Activated CD4-positive, alpha-beta T cell treated with anti-CD3 and anti-CD28 coated beads, Interleukin-10, Interleukin-2, amounts not matched to agents 100 ng/mL and 50 ng/mL, durations not matched to agents 16 hours and 8 hours (primary cell): ENCODE results near the gene RAD51B.

Source experiments
- DNase-seq: peaks from one replicate; pipeline ENCODE4 v3.0.0-alpha.2; 2020

The RAD51B gene

DNA sequence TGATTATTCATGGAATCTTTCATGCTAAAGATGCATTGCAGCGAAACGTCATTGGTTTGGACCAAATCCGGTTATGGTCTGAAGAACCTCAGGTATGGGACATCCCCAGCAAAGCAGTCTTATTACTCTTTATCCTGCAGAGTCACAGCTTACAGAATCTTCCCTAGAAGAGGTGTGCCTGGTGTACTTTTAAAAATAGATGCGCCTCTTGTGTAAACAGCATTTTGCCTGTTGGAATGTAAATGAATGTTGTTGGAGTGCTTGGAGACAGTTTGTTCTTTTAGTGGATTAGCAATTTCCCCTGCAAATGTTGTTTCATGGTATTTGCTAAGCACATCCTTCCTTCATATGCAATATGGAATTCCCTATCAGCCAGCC is 730.7 kb downstream of the RAD51B start:
- DNase-seq = no peak

DNA sequence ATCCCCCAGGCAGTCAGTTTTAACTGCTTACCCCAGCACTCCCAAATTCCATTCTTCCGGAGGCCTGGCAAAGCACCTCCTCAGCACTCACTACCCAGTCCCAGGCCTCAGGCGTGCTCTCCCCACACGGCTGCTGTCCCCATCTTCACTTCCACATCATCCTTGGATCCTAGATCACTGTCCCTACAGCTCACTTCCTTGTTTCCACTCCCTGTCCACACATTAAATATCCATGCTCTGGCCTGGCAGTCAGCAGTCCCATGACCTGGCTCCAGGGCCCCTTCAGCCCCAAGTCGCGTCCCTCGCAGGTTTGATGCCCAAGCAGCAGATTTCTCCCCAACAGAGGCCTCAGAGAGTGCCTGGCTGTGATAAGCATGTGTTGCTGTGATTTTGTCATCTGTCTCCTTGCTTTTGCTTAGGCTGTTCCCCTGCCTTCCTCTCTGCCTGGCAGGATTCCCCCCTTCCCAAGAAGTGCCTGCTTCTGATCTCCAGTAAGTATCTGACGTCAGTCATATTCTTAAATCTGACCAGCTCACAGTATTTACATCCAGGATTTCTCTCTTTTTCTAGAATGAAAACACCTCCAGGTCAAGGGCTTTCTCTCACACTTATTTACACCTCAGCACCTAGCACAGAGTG is 731.6 kb downstream of the RAD51B start:
- DNase-seq = no peak

DNA sequence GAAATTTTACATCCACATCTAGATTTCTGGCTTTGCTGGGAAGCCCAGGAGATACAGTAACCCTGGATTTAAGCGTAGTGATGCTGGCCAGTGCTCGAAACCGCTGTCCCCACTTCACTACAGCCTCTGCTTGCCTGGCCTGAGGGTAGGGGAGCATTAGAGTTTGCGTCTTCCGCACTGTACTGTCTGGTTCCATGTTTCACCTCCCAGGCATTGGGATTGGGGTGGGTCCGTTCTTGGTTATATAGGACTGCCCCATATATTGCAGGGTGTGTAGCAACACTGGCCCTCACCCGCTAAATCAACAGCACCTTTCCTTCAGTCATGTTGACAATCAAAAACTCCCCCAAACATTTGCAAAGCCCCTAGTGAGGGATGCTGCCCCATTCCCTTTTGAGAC is 732.5 kb downstream of the RAD51B start:
- DNase-seq = no peak

DNA sequence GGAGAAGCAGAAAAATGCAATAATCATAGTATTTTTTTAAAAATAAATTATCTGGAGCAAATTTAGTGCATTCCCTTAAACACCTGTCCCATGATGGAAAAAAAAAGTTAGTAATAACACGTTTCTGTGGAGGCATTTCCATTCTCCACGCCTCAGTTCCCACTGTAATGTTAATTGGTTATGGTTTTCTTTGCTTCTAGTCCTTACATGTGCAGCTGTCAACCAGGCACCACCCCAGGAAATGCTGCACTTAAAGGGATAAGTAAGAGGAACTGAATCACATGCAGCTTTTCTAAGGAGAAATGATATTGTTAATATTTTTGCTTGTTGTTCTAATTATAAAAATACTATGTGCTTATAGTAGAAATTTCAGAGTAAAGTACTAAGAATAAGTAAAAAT is 733.0 kb downstream of the RAD51B start:
- DNase-seq = no peak

DNA sequence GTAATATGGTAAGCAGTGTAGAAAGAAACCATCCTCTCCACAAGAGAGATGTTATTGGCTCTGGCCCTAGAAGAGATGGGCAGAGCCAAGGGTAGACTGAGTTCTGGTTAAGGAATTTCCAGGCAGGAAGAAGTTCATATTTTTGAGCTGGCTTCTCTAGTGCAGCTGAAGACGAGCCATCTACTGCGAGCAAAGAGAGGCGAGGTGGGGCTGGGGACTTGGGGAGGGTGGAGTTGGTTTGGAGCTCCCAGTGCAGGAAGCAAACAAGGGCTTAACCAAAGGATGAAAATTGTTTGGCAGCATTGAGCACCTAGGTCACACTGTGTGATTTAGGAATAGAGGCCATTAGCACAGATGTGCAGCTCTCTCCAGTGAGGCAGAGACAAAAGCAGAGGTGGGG is 733.7 kb downstream of the RAD51B start:
- DNase-seq = no peak

DNA sequence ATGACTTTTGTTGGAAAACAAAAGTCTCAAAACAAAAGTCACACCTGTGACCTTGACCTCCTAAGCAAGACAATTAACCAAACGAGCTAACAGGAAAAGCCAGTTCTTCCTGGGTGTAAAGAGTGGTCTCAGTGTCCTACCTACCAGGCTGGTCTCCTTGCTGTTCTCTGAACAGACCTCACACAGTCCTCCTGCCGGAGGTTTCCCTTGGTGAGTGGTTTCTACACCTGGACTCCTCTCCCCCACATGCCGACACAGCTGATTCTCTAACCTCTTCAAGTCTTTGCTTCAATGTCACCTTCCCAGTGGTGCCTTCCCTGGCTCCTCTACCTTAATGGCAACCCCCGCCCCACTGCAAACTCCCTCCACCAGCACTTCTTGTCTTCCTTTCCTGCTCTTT is 734.7 kb downstream of the RAD51B start:
- no peak for DNase-seq

DNA sequence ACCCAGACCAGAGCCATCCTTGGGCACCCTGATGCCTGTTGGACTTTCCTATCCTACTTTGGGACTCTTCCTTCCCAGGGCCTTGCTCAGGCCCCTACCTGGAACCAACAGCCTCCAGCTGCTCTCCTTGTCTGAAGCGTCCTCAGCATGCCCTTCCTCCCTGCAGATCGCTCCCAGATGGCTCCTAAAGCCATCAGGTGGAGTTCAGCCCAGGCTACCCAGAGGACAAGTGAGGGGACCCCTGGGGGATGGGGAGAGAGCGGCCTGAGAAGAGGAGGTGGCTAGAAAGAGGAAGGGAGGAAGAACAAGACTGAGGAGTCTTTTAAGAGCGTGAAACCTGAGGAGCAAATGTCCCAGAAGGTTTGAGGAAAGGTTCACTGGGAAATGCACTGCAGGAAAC is 736.7 kb downstream of the RAD51B start:
- no peak for DNase-seq

DNA sequence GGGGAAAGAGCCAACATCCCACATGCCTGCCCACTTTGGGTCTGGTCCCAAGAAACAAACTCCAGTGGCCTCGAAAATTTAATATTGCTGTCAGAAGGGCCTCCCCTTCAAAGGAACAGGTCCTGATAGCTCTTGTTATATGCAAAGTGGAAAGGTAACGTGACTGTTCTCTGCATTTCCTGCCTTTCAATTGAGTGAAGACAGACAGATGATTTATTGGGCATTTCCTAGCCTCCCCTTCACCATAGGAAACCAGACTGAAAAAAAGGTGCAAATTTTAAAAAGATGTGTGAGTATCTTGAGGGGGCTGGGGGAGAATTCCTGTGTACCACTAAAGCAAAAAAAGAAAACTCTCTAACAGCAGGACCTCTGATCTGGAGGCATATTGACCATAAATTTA is 738.1 kb downstream of the RAD51B start:
- DNase-seq = no peak

DNA sequence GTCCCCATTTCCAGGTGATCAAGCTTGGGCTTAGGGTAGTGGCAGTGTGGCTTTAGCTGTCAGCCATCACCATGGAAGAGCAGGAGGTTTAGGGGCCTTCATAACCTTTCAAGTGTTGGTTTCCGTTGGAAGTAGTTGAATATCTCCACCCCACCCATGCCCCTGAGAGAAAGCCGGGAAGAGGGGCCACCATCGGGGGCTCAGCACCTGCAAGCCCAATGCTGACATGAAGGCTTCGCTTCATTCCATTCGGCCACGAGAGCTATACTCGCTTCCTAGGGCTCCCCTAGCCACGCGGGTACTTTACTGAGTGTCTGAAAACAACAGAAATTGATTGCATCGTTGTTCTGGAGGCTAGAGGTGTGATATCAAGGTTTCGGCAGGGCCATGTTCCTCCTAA is 738.5 kb downstream of the RAD51B start:
- no peak for DNase-seq

DNA sequence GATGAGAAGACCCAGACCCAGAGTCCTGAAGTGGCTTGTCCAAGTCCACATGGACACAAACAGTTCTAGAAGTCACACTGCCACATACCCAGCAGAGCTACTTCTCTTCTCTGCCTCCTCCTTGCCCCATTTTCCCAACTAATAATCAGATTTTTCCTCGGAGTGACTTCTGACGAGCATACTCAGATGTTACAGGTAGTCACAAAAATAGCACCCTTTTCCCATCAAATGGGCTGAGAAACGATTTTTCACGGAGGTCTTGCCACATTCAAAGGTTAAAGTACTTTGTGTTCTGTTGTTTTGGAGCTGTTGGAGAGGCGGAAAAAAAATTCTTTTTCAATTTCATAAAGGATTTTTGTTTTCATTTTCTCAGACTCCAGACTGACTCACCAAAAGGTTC is 740.4 kb downstream of the RAD51B start:
- no peak for DNase-seq

DNA sequence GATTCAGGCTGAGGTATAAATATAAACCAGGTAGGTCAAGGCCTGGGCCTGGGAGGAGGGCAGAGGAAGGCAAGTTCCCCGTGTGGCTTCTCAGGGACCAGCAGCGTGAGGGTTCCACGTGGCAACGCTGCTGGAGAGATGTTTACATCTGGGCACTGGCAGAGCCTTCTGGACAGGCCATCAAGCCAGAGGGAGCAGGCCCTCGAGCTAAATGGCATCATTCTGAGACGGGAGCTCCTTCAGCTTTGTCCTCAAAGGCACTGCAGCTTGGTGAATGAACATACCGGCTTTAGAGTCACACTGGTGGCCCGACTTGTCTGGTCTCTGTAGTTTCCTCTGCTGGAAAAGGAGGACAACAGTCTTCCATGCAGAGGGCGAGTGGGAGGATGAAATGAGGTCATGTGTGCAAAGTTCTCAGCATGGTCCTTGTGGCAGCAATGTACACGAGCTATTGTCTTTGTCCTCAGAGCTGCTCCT is 742.0 kb downstream of the RAD51B start:
- no peak for DNase-seq

DNA sequence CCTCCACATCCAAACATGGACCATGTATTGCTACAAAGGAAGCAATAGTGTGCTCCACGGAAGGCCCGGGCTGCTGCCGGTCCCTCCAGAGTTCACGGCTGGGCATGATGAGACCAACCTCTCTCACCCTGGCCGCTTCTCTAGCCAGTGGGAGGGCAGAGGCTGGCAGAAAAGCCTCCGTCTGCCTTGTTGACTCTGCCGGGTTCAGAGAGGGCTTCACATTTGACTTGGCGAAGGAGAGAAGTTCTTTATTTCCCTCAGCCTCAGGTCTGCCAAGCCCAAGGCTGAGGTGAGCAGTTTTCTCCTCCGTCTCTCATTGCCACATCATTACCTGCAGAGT is 743.3 kb downstream of the RAD51B start:
- DNase-seq = no peak

DNA sequence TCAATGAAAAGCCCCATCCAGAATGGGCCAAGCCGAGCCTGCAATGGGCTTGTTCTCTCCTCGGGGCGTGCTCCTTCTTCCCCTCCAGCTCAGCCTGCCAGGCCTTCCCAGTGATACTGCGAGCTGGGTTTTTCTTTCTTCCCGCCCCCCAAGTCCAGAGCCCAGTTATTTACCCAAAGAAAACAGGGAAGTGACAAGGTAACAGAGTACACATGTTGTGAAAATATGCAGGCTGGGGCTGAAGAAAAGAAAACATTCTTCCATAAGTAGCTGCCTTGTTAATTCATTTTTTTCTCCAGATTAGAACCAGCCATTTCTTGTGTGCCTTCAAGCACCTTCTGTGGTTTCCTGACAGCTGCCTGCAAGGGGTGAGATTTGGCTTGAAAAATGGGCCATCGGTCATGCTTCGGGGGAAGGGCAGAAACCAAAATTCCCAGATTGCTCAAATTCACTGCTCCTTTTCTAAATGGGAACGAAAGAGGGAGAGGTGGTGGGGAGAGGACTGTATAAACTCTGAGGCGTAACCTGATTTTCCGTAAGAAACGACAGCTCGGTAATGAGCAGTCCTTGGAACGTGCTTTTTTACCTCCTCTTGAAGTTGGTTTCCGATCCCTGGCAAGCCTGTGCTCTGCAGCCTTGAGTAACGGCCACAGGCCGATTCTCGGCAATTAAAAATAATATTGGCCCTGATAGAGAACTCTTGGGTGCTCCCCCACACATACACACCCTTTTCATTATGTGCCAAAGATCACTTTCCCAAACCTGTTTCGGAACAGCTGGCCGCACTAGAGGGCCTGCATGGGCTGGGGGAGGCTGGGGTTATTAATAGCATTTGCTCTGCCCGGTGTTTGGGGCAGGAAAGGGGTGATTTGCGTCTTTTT is 743.9 kb downstream of the RAD51B start:
- DNase-seq = no peak

DNA sequence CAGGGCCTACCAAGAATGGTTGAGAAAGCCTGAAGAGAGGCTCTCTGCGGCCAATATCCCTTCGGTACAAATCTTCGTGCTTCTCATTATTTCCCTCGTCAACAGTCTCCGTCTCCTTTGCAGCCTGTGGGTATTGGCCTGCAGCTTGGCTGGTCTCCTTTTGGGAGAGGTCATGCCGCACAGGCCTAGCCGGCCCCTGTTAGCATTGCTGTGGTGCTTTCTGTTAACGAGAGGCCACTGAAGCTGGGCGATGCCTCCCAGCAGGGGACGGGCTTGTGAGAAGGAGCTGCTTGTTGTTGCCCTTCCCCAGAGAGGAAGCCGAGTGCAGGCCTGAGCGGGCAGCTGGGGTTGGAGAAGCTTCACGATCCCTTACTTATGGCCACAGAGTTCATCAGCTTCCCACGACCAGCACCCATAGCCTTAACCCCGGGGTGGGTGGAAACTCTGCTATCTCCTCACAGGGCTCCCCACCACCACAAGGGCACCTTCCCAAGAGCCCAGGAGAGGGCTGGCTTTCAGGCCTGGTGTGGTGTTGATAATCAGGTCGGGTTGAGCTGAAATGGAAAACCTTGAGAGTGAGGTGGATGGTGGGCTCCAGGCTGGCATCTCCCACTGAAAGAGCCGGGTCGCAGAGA is 744.7 kb downstream of the RAD51B start:
- no peak for DNase-seq

DNA sequence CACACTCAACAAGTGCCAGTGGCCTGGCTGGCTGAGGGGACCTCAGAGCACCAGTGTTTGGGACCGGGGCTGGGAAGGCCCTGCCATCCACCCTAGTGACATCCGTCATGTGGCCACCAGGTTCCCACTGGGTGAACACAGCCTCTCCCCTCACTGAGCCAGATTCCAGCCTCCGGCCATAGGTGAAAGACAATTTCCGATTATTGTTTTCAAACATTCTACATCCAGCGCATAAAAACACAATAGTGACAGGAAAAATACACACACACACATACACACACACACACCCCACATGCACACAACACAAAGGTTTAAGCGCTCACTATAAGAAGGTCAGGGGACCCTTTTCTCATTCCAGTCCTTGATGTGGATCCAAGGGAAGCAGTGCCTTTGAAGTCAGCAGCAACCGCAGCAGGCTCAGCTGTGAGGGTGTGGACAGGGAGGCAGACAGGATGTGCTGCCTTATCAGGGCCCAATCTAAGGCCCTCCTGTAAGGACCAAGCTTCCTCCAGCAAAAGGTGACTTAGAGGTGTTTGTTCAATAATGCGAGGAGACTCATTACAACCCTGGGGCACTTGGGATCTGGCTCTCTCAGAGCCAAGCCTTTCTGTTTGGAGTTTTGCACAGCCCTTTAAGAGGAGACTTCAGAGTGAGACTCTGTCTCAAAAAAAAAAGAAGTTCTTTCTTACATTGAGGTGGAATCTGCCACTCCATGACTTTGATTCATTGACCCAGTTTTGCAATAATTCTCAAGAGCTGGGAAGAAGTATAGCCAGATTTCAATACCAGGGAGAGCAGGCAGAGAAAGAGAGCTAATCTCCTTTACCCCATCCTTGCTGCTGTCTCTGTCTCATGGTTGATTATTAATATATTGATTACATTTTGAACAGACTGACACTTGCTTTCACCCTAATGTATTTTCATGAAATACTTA is 745.5 kb downstream of the RAD51B start:
- DNase-seq = peak; percentile 8

DNA sequence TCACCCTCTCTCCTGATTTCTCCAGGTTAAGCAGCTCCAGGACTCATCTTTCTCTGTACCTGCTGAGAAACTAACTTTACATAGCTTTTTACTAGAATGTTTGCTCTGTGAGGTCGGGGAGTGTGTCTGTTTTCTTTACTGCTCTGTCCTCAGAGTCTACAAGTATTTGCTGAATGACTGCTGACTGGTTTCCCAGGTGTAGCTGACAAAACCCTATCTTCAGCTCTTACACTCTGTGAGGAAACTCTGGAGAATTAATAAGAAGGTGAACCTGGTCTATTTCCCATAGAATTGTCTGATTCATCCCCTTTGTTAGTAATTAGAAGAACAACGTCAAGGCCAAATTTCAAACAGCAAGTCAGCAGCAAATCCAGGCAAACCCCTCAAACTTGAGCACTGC is 746.5 kb downstream of the RAD51B start:
- DNase-seq = no peak

DNA sequence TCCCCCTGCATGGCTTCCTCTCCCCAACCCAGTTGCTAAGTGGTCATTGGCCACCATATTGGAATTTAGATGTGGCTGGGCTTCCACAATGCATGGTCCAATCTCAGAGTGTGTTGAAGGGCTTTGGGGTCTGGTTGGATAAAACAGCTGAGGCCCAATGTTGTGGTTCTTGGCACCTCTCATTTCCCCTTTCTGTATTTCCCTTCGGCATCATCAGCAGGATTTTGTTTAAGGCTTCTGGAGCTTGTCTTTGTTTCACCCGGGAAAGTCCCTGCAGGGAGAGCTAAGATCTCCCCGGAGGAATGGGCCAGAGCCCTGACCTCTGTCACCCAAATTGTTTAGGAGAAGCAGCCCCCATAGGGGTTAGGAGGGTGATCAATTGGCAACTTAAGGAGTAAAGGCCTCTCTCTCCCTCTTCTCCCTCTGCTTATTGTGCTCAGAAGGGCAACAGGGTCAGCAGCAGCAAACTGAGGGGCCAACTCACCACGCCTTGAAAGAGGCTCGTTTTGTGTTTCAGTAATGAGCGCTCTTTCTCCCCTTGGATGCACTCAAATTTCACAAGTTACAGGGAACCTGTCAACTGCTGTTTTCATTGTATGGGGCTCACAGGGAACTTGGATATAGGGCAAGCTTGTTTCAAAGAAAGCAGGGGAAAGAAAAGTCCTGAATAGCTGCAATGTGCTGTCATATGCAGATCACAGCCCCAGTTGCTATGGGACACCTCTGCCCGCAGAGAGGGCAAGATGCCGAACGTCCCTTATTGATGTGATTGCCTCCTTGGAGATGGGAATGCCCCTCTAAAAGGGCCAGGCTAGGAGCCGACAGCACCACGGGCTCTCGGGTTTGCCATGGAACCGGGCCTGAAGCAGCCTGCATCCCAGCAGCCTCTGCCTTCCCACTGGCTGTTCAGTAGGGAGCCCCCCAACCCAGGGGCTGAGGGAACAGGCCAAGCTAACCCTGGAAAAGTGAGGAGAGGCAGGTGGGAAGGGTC is 749.6 kb downstream of the RAD51B start:
- no peak for DNase-seq

DNA sequence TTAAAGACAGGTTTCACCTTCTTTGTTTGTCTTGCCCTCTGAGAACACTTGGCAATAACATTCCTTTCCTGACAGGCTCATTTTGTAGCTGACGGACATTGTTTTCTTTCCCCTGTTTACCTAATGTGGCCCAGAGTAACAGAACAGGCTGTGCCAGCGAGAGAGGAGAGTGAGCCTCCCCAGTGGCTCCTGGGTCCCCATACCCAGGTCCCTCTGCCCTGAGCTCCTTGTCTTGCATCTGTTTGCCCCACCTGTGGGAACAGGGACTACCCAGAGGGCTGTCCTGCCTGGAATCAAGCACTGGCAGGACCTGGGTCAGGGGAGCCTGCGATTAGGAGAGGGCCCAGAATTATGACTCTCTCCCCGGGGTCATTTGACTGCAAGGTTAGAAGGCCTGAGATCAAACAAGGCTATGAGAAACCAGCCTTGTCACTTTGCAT is 750.4 kb downstream of the RAD51B start:
- DNase-seq = no peak

DNA sequence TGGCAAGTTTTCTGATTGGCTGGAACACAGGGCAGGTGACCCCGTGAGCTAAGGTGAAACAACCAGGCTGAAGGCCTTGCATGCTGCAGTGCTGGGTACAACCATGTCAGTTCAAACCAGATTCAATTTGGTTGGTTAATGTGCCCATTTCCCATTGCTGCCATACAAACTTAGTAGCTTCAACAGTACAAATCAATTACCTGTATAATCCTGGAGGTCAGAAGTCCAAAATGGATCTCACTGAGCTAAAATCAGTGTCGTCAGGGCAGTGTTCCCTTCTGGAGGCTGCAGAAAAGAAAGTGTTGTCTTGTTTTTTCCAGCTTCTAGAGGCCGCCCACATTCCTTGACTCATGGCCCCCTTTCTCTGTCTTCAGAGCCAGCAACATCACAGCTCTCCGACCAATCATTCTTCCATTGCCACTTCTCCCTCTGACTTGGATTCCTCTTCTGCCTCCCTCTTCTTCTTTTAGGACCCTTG is 751.6 kb downstream of the RAD51B start:
- DNase-seq = no peak

DNA sequence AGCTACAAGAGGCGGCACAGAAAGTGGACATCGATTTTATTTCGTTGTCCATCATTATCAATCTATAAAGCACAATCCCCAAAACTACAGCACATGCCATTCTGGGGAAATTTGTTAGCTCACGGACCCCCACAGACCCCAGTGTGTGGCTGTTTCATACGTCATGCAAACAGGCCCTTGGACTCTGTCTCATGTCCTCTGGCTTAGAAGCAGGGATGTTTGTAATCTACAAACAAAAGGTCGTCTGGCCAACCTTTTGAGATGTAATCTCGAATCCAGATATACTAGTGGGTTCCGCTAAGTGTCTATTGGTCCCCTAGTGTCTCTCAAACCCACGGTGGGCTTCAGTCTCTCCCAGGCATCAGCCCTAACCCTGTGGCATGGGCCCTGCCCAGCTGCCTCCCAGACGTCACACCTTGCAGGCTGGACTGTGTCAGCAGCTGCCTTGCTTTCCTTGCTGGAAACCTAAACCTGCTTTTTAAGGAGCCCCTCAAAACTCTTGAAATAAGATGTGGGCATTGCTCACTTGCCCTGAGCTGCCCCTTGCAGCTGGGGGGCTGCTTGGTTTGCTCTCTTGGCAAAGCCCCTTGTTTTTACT is 752.4 kb downstream of the RAD51B start:
- no peak for DNase-seq

DNA sequence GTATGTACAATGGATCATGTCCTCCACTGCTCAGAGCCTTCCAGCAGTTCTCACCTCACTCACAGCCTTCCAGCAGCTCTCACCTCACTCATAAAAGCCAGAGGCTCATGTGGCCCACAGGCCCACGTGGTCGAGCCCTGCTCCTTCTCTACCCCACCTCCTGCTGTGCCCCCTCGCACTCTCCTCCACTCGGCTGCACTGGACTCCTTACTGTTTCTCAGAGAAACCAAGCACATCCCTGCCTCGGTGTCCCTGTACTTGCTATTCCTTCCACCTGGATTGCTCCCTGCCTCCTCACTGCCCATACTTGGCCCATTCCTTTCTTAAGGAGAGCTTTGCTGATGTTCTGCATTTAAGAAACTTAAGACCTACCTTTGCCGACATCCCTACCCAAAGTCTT is 753.5 kb downstream of the RAD51B start:
- DNase-seq = no peak
